Measurements from ENCODE around the gene CAMK1G. TPM values are rescaled to one million over a fixed set of nuclear protein-coding genes. Genes with fewer than 3 reads are reported as not detected.

Gene CAMK1G
- total and polyA plus RNA-seq, 9 of the 15 experiments (the other 6 are each of a cell fraction or from before 2014, with no cell fraction given), result not detected

GRCh38 chr1:209586221-209586740 is 2.8 kb downstream of the CAMK1G start (continued):
- TF ChIP-seq, protein P1, sequence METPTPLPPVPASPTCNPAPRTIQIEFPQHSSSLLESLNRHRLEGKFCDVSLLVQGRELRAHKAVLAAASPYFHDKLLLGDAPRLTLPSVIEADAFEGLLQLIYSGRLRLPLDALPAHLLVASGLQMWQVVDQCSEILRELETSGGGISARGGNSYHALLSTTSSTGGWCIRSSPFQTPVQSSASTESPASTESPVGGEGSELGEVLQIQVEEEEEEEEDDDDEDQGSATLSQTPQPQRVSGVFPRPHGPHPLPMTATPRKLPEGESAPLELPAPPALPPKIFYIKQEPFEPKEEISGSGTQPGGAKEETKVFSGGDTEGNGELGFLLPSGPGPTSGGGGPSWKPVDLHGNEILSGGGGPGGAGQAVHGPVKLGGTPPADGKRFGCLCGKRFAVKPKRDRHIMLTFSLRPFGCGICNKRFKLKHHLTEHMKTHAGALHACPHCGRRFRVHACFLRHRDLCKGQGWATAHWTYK (CRISPR knock-in tag; IDR thresholded peaks at IDR 0.05), result no peak
- TF ChIP-seq MAFF (IDR thresholded peaks at IDR 0.05; ENCODE audit: low read length), result no peak
- TF ChIP-seq TSC22D4 (tag; IDR thresholded peaks at IDR 0.05), result no peak
- TF ChIP-seq ZBTB1 (CRISPR knock-in tag; IDR thresholded peaks at IDR 0.05; ENCODE audit: borderline replicate concordance, low read depth), result no peak

- no peak for DNase-seq (ENCODE audit: extremely low read depth in 1 of 4, low spot score in 3 of 4)
- Histone ChIP-seq H3K36me3 (ENCODE audit: control insufficient read depth, insufficient read depth, low read length) (no peaks in the 10 kb centered on the region), H3K4me3 (no peak overlapping the region), H3K9me1 (ENCODE audit: control insufficient read depth, insufficient read depth, low read length) (no peaks in the 10 kb centered on the region), H2AFZ (ENCODE audit: low read depth, low read length) (no peak overlapping the region), H4K20me1 (replicated peaks; ENCODE audit: control insufficient read depth, insufficient read depth, low read length) (no peaks in the 10 kb centered on the region; the same call in 1 of the 2 replicates), H3K9ac (ENCODE audit: insufficient read depth in 1 of 2, low read depth in 2 of 2, low read length in 2 of 2) (no peak overlapping the region), H3K9me3 (replicated peaks; ENCODE audit: control insufficient read depth, insufficient read depth, low read depth, low read length) (no peaks in the 10 kb centered on the region), H3K79me2 (ENCODE audit: control insufficient read depth, insufficient read depth, low read length) (no peaks in the 10 kb centered on the region), H3K4me2 (ENCODE audit: insufficient read depth, low read length) (no peak overlapping the region), H3K27me3 (ENCODE audit: control insufficient read depth in 2 of 2, insufficient read depth in 2 of 2, low read length in 2 of 2) (peaks cover 22 to 46% of the 10 kb centered on the region in 2 experiments; a peak in 4 of 5 replicates), H3K27ac (ENCODE audit: extremely low read depth, low read depth, low read length) (no peak overlapping the region), H3K4me1 (replicated peaks in 1 of 2; ENCODE audit: control insufficient read depth in 2 of 2, insufficient read depth in 2 of 2, low read length in 2 of 2) (peaks cover 0 to 3% of the 10 kb centered on the region in 2 experiments; a peak in 1 of 5 replicates)
- CTCF ChIA-PET (ENCODE audit: low intra/inter-chr PET ratio), result no interaction called here
- POLR2A ChIA-PET, result no interaction called here
- ATAC-seq, result no peak
- in situ Hi-C loops (cut with MboI) (loop anchor here (25.0 kb wide), 1 partner anchor 400 kb away; no protein-coding TSS in a partner anchor), intact Hi-C loops (cut with micrococcal nuclease) (loop anchor here (10.0 kb wide), 1 partner anchor 407 kb away; no protein-coding TSS in a partner anchor)
- 0% methylated on average over 3 of the region's 3 CpGs for whole genome bisulfite sequencing (ENCODE audit: insufficient coverage, low coverage, missing lambda C conversion rate)
- no peak for FAIRE-seq
- no TSS peak for BruUV-seq (replicated peaks)
- TF ChIP-seq PYGO2 (tag; IDR thresholded peaks at IDR 0.05) (no peak), GATA2 (CRISPR knock-in tag; IDR thresholded peaks at IDR 0.05) (no peak), FOSL1 (tag; conservative IDR thresholded peaks at IDR 0.05) (no peak), ZNF280B (CRISPR knock-in tag; IDR thresholded peaks at IDR 0.05) (no peak), SRSF1 (IDR thresholded peaks at IDR 0.05; ENCODE audit: low read depth, low read length) (no peak), HDAC2 (IDR thresholded peaks at IDR 0.05) (no peak), STAT5A (IDR thresholded peaks at IDR 0.05; ENCODE audit: borderline replicate concordance, low read length) (no peak), ZNF408 (CRISPR knock-in tag; IDR thresholded peaks at IDR 0.05; ENCODE audit: low read depth) (no peak), ZFPM2 (CRISPR knock-in tag; IDR thresholded peaks at IDR 0.05) (no peak), ZNF707 (CRISPR knock-in tag; conservative IDR thresholded peaks at IDR 0.05) (no peak)
Measured at GRCh38 chr1:209587789-209588188, 4.3 kb downstream of the CAMK1G start.
